Dedifferentiated amniotic fluid mesenchymal stem cell (primary cell): ENCODE measurements around the gene SCRN2.

Experiments used
- DNase-seq: peaks from one replicate; pipeline ENCODE4 v3.0.0-alpha.2; 2016; ENCODE audit errors: extremely low spot score

SCRN2 gene

DNA sequence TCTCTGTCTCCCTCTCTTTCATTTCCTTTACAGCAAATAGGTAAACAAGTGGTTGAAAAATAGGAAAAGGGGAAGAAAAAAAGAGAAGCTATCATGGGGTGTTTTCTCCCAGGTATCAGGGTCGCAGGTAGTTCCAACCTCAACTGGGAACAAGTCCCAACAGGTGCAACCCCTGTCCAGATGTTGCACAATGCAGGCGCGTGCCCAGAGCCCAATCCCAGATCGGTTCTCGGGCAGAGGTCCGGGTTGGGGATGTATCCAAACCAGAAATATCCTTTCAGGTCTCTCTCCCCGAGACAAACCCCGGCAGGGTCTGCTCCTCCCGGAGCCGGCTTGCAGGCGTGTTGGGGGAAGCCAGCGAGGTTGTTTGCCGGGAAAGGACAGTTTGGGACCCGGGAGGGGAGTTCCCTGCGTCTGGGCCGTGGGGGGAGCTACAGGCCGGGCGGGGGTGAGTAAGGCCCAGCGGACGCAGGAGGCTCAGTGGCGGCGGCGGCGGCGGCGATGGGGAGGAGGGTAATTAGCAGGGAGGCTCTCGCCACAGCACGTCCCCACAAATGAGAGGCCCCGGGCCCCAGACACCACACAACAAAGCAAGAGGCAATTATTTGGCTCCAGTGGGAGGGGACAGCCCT lies 31.1 kb upstream of the SCRN2 start:
- DNase-seq, result no peak

DNA sequence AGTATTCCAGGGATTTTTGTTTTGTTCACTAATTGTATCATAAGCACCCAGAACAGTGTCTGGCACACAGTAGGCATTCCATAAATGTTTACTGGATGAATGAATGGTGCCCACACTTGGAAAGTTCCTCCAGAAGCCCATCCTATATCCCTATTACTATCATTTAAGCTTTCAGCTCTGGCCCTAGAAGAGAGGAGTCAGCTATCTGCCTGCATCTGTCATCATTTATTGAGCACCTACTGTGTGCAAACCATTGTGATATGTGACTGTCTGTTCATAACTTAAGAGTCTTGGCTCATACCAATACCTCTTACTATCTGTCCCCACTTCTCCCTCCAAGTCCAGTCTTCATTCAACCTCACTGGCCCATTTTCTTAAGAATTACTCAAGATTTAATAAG lies 30.0 kb upstream of the SCRN2 start:
- DNase-seq, result no peak

DNA sequence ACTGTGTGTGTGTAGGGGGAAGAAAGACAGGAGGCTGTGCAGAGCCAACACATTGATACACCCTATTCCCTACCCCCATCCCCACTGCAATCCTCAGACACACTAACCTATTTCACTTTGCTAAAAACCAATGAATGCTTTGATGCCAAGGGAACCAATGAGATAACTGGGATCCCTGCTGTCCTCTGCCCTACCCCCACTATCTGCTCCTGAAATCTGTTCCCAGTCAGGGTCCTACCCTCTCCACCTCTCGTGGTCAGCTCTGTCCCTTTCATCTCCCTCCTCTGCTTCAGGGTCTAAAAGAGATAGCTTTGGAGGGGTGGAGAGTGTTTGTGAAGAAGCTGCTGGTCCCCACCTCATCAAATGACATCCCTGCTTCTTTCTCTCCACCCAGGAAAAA lies 29.0 kb upstream of the SCRN2 start:
- DNase-seq, result no peak

DNA sequence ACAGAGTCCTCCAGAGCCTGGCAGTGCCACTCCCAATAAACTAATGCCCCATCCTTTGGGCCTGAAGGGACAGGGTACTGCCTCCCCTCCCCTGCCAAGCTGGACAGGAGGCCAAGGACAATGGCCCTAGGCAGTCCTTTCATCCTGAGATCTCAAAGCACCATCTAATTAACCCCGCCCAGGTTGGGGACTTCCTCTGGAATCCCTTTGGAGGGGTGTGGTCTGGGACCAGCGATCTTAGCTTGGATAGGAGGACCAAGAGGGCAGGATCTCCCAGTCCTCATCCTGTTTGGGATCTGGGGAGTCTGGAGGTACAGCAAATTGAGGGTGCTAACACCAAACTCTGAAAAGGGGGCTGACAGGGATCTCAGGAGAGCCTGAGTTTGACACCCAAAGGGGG lies 28.0 kb upstream of the SCRN2 start:
- DNase-seq, result no peak

DNA sequence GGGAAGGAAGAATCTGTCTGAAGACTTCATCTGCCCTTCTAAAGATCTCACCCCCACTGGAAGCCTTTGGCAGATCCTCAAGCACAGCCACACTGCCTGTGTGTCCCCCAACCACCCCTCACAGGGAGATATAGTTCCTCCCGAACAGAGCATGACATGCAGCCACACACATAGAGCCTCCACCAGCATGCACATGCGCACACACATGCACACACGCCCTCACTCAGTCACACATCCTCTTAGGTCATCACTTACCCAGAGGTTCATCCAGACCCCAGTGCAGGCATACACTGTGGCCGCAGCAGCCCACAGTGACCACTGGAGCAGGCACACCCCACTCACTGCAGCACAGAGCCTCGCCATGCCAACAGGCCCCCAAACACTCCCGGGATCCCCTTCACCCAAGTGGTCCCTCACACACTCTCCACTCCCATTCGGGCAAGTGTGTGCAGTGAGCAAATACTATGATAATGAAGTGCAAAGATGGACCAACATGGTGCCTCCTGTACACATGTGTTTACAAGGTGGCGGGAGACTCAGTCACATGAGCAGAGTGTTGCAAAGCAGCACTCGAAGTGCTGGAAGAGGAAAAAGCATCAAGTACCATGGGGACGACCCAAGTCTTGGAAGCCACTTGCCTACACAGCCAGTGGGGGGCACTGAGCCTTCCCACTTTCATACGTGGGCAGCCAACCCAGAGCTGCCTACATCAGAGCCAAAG lies 26.9 kb upstream of the SCRN2 start:
- DNase-seq, result no peak

DNA sequence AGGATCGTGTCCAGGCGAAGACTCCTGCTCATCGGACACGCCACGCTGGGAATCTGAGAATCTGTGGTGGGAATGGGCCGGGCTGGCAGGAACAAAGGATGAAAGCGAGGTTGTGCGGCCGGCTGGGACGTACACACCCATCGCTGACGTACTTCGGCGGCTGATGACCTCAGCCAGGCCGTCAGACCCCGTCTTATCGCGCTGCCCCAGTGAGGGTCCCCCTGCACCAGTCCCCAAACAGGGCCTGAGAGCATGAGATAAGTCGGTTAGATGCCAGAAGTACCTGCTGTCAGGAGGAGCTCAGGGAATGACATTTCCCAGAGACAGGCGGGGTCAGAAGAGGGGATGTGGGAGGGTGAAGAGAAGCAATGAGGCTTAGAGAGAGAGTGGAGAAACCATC lies 25.9 kb upstream of the SCRN2 start:
- no peak for DNase-seq

DNA sequence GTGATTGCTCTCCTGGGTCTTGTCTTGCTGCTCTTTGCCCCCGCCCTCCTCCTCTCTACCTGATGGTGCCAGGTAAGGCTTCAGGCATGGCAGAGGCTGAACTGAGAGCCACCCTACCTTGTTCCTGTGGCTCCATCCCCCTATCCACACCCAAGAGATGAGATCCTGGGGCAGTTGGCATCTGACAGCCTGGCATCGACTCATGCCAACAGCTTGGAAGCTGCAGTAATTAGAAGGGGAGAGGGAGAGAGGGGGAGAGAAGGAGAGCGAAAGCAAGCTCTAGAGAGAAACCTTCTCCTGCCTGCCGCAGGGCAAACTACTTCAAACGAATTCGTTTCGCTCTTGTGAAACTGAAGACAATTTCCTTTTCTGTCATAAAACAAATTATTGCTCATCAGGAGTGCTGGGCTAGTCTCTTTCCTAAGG lies 23.7 kb upstream of the SCRN2 start:
- no peak for DNase-seq

DNA sequence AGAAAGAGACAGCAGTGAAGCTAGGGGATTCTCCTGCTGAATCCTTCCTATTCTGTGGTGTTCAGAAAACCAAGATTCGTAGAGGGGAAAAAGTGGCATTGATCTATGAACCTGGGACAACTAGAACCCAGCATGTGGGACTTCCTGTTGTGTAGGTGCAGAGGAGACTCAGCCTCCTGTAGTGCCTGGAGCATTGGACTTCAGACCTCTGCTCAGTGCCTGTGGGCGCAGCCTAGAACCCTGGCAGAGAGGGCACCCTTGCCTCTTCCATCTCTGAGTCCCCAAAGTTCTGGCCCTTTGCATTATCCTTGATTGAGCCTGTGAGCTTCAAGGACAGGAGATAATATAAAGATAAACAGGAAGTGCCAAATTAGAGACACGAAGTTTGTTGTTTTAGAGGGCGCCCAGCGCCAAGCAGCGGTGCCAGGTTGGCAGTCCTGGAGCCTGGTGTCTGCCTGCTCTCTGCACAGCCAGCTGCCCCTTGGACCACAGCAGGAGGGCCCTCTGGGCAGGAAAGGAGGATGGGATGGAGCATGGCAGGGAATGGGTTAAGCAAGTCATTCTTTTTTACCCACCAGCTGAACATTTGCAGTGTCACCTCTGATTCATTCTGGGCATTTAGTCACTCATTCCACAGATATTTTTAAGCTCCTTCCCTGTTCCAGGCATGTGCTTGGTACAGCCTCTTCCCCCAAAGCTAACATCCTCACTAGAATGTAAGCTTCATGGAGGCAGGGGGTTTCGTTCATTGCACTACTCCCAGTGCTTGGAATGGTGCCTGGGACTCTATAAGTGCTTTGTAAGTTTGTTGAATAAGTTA lies 21.8 kb upstream of the SCRN2 start:
- peak; percentile 58 for DNase-seq

DNA sequence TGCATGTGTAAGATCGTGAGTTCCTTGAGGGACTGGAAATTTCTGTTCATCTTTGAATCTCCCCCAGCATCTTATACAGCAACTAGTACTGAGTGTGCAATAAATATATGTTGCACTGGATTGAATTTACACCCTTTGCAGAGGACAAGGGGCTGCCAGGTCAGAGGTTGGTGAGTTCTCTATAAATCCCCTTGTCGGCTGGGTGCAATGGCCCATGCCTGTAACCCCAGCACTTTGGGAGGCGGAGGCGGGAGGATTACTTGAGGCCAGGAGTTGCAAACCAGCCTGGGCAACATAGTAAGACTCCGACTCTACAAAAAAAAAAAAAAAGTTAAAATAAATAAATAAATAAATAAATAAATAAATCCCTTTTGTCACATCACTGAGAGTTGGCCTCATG lies 19.3 kb upstream of the SCRN2 start:
- no peak for DNase-seq

DNA sequence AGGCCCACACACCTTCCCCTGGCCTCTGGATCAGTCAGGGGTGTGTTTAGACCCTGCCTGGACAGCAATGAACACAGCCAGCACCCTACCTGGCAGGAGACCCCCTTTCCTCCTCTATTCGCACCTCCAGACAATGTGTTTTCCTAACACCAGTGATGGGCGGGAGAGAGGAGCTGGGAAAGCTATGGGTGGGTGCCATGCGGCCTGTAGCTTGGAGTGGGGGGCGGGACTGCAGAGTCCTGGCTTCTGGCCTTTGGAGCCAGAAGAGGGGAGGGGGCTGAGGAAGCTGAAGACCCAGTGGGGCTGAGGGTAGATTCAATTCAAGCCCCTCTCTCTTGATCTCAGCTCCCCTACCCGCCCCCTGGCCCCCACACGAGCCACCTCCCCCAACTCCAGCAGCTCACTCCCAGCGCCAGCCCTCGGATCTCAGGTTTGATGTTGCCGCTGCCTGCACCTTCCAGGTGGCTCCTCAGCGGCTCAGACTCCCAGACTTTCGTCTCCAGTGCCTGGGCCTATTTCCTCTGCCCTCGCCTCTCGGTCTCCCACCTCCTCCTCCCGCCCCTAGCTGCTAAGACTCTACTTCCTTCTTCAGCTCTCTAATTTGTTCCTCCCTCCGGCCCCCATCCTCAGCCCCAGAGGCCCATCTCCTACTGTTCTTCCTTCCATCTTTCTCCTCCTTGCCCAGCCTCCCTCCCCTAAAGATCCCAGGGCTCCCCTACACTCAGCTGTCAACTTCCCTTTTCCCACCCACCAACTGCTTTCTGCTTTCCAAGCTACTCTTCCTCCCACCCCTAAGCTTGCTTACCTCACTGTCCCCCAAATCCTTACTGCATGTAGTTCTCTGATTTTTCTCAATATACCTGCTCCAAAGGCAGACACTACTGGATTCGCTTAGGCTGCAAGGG lies 16.7 kb upstream of the SCRN2 start:
- DNase-seq, result no peak

DNA sequence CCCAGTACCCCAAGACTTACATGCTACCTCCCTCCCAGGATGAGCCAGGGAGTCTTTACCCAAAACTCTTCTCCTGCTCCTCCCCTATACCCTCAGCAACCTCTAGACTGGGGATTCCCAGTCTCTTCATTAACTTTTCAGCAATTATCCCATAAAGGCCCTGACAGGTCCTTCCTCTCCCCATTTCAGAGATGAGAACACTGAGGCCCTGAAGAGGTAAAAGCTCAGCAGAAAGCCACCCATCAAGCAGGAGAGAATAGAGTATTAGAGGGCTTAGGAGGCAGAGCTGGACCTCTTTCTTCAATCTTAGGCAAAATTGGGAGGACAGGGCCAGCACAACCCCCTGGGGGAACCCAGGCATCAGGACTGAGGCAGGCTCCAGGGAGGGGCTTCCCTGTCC lies 15.8 kb upstream of the SCRN2 start:
- DNase-seq, result no peak

DNA sequence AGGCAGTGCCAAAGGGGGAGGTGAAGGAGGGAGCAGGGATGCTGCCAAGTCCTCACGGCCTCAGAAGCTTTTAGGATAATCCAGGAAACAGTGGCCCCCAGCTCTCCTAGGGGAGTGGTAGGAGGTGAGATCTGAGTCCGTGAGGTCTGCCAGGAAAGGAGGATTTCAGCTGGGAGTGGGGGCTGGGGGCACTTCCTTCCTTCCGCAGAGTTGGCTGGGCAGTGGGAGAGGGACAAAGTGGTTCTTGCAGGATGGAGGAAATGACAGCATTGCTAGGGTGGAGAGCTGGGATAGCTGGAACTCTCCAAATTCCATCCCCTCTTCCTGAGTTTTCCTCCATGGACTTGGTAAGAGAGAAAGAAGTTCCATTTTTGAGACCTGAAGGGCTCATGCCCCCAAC lies 14.7 kb upstream of the SCRN2 start:
- no peak for DNase-seq

DNA sequence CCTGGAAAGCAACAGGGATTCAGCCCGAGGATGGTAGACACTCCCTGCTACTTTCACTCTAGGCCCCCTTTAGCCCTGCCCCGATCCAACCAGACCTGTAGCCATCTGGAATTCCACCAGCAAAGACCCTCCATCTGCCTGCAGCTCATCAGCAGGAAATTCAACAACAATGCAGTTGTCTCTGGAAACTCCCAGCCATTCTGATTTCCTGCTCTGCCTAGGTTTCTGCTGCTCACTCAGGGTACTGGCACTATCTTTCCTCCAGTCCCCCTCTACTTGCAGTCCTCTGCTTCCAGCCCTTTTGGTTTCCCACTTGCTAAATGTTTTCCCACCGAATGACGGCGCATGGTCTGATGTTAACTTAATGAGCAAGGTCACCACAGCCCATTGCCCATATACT lies 12.5 kb upstream of the SCRN2 start:
- DNase-seq, result no peak

DNA sequence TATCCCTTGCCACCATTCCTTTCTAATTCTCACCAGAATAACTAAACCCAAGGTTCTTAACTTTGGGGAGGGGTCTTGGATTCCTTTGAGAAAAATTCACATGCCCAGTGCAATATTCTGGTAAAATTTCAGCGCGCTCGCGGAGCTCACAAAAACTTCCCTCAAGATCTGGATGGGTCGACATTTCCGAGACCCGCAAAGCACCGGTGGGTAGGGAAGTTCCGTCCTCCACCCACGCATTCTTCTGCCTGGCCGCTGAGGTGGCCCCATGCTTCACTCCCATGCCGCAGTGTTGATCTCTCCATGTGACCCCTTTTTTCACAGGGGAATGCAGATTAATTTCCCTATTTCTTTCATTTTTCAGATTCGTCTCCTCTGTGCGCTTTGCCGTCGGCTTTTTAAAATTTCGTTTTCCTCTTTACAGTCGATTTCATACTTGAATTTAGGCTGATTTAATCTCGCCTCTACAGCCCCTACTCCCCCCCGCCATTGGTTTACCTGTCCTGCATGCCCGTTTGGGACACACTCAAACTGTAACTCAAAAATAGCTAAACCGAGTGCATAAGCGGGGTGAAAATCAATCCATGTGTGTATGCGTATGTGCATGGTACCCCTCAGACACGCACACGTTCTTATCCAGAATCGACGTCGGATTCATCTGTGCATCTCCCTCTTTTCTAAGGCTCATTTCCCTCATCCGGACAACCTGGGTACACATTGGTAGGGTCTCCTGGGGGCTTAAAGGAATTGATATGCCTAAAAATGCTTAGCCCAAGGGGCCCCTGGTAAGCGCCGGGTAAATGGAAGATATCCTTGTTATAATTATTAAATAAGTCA lies 11.3 kb upstream of the SCRN2 start:
- no peak for DNase-seq

DNA sequence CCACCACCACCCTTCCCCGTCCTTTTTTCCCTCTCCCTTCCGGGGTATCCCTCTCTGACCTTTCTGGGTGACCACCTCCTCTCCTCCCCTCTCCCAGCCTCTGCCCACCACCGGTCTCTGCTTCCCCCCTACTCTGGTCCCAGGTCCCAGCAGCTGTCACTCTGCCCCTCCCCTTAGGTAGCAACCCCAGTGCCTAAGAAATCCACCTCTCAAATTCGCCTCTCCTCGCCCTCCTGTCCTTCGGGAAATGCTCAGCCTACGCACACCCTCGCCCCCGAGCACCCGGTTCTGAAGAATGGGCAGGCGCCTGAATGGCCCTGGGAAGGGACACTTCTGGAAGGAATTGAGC lies 10.7 kb upstream of the SCRN2 start:
- DNase-seq, result no peak

DNA sequence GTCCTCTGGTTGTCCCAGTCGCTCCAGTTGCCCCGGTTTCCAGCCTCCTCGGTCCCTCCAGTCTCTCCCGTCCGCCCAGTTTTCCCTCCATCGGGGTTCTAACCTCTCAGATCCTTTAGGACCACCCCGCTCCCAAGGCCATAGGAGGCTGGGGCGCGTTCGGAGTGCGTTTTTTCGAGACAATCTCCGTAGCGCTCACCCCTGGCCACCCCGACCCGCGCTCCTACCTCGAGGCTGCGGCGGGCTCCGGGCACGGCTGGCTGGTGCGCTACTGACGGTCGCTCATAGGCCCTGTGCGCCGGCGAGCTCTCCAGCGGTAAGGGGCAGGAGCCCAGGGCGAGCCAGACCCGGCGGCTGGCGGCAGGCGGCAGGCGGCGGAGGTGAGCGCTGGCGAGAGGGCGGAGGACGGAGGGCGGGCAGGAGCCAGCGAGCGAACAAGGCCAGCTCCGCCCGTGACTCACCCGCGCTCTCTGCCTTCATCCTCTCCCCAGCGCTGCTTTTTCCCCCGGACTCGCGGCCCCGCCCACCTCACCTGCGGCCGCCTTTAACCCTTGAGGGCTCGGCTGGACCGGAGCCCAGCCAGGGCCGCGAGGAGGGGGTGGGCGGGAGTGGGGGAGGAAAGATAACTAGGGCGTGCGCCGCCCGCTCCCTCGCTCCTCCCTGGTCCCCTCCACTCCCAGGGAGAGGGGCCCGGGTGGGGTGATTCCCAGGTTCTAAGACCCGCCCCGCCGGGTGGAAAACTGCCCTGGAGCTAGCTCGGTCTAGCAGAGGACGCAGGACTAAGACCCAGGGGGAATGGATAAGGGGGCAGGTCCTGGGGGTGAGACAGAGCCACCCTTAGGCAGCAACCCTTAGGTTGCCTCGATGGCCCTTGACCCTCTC lies 9.9 kb upstream of the SCRN2 start, which contains the start of gene SP6:
Gene SP6 (minus strand): TSS at position 472 of the 882 bp plus-strand sequence. CDS start 2,734 bp downstream, outside the sequence.
- no peak for DNase-seq

DNA sequence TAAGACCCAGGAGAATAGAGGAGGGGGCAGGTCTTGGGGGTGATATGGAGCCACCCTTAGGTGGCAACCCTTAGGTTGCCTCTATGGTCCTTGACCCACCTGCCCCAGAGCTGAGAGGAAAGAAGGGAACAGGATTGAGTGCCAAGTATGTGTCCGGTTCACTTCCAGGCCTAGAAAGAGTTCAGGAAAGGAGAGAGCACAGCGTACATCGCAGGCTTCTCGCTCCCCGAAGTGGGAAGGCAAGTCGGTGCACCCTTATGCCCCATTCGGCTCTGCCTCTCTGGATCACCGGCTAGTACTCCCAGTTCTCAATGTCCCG lies 9.3 kb upstream of the SCRN2 start:
- no peak for DNase-seq

DNA sequence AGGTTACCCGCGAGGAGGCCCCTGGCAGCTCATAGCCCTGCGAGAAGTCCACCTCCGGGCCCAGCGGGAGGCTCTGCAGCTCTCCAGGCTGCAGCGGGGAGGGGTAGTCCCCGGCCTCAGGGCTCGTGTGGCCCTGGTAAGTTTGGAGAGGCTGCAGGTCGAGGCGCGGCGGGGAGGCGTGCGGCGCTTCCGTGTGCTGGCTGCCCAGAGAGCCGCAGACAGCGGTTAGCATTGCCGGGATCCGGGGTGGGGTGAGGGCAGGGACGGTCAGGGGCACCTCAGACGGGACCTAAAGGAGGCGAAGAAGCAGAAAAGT lies 7.1 kb upstream of the SCRN2 start:
- DNase-seq, result no peak

DNA sequence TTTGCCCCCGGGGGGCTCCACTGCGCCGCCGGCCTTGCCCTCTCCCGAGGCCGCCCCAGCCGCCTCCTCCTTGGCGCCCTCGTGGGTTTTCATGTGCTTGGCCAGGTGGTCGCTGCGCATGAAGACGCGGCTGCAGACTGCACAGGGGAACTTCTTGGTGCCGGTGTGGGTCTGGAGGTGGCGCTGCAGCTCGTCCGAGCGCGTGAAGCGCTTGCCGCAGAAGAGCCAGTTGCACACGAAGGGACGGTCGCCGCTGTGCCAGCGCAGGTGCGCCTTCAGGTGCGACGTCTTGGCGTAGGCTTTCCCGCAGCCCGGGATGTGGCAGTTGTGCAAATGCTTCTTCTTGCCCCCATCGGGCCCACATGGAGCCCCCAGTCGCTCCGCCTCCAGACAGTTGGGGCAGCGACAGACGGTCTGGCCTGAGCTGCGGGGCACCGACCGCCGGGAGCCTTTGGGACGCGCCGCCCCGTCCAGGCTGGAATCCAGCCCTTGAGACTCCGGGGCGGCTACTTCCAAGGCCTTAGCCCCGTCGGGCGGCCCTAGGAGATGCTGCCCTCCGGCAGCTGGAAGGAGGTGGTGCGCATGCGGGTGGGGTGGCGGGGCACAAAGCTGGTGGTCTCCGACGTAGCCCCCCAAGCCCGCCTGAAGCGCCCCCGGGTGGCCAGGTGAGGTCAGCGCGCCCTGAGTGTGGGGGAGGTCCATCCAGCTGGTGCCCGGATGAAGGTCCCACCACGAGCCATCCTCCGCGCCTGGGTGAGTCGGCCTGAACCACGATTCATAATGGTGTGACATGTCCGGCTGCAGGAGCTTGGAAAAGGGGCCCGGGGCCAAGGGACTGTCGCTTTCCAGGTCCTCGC lies 6.5 kb upstream of the SCRN2 start:
- DNase-seq, result no peak
